Measurements from ENCODE around the gene TOP3B.

GRCh38 chr22:21970037-21970799 lies 12.4 kb downstream of the TOP3B start:
- no peak for TF ChIP-seq POLR2A (IDR thresholded peaks at IDR 0.05)
- TF ChIP-seq CTCF (IDR thresholded peaks at IDR 0.05): no peak
